Trophoblast cell (in vitro differentiated cells and primary cell): Measurements from ENCODE around the gene UBE2U.

ENCODE experiments used
- DNase-seq, 2 donors: peaks; one replicate each; pipeline ENCODE4 v3.0.0-alpha.2; 2016
- H2AFZ ChIP-seq: 2 replicates; pipeline ENCODE4 v1.6.1; 2013; ENCODE audit warnings: low read length, moderate library complexity, mild to moderate bottlenecking; ENCODE audit not compliant: insufficient read depth, poor library complexity
- H2AK5ac ChIP-seq: 2 replicates; pipeline ENCODE4 v1.6.1; 2013; ENCODE audit warnings: mild to moderate bottlenecking, low read length
- H2BK120ac ChIP-seq: 2 replicates; pipeline ENCODE4 v1.6.1; 2013; ENCODE audit warnings: low read length, mild to moderate bottlenecking, moderate library complexity; ENCODE audit not compliant: insufficient read depth, poor library complexity
- H2BK12ac ChIP-seq: 2 replicates; pipeline ENCODE4 v1.6.1; 2013; ENCODE audit warnings: mild to moderate bottlenecking, low read length, moderate library complexity
- H2BK5ac ChIP-seq: 2 replicates; pipeline ENCODE4 v1.6.1; 2013; ENCODE audit warnings: low read length, low read depth, moderate library complexity, mild to moderate bottlenecking; ENCODE audit not compliant: poor library complexity
- H3K14ac ChIP-seq: 2 replicates; pipeline ENCODE4 v1.6.1; 2013; ENCODE audit warnings: mild to moderate bottlenecking, low read length
- H3K18ac ChIP-seq: 2 replicates; pipeline ENCODE4 v1.6.1; 2013; ENCODE audit warnings: mild to moderate bottlenecking, low read length
- H3K23ac ChIP-seq: 2 replicates; pipeline ENCODE4 v1.6.1; 2013; ENCODE audit warnings: low read length
- H3K27ac ChIP-seq: 2 replicates; pipeline ENCODE4 v1.5.1; 2013; ENCODE audit warnings: low read depth, mild to moderate bottlenecking, inconsistent platforms, low read length, moderate library complexity
- H3K27me3 ChIP-seq: 2 replicates; pipeline ENCODE4 v1.6.1; 2013; ENCODE audit warnings: inconsistent platforms, mild to moderate bottlenecking, low read length, moderate library complexity; ENCODE audit not compliant: insufficient read depth
- H3K36me3 ChIP-seq, 2 experiments: 1 replicate in 1 of 2; 2 replicates in 1 of 2; pipeline ENCODE4 v1.6.1; 2013; ENCODE audit warnings: low read length in 2 of 2, mild to moderate bottlenecking in 2 of 2, moderate library complexity in 1 of 2; ENCODE audit not compliant: insufficient read depth in 2 of 2, control insufficient read depth in 1 of 2
- H3K4ac ChIP-seq: 2 replicates; pipeline ENCODE4 v1.6.1; 2013; ENCODE audit warnings: low read depth, mild to moderate bottlenecking, low read length, moderate library complexity
- H3K4me1 ChIP-seq, 2 experiments: 1 replicate in 1 of 2; 2 replicates in 1 of 2; pipeline ENCODE4 v1.6.1; 2013; ENCODE audit warnings: low read length in 2 of 2, mild to moderate bottlenecking in 2 of 2, moderate library complexity in 1 of 2; ENCODE audit not compliant: insufficient read depth in 2 of 2, control insufficient read depth in 1 of 2
- H3K4me2 ChIP-seq: 2 replicates; pipeline ENCODE4 v1.6.1; 2013; ENCODE audit warnings: inconsistent platforms, mild to moderate bottlenecking, low read length, moderate library complexity
- H3K4me3 ChIP-seq: 2 replicates; pipeline ENCODE4 v1.5.1; 2013; ENCODE audit warnings: mild to moderate bottlenecking, low read depth, low read length, inconsistent platforms
- H3K79me1 ChIP-seq: one replicate; pipeline ENCODE4 v1.6.1; 2013; ENCODE audit warnings: low read length
- H3K79me2 ChIP-seq: 2 replicates; pipeline ENCODE4 v1.6.1; 2013; ENCODE audit warnings: low read length, mild to moderate bottlenecking; ENCODE audit not compliant: control insufficient read depth, insufficient read depth, poor library complexity
- H3K9ac ChIP-seq: 2 replicates; pipeline ENCODE4 v1.6.1; 2013; ENCODE audit warnings: mild to moderate bottlenecking, low read length
- H3K9me3 ChIP-seq: 2 replicates; pipeline ENCODE4 v1.6.1; 2013; ENCODE audit warnings: low read depth, mild to moderate bottlenecking, control low read depth, inconsistent platforms, low read length; ENCODE audit not compliant: insufficient read depth
- H4K12ac ChIP-seq: 2 replicates; pipeline ENCODE4 v1.6.1; 2013; ENCODE audit warnings: low read depth, mild to moderate bottlenecking, low read length, moderate library complexity
- H4K8ac ChIP-seq: 2 replicates; pipeline ENCODE4 v1.6.1; 2013; ENCODE audit warnings: low read depth, mild to moderate bottlenecking, low read length, moderate library complexity
- H4K91ac ChIP-seq: one replicate; pipeline ENCODE4 v1.6.1; 2013; ENCODE audit warnings: low read depth, mild to moderate bottlenecking, low read length, moderate library complexity
- WGBS: extraction: QIAGEN DNeasy Blood & Tissue Kit; methylation state at CpG from one replicate; pipeline ENCODE4 v1.1.7; 2013; ENCODE audit warnings: missing lambda C conversion rate; ENCODE audit not compliant: insufficient read length, insufficient coverage; ENCODE audit errors: extremely low coverage; 5-methylcytosine and 5-hydroxymethylcytosine counted together

Gene UBE2U

DNA sequence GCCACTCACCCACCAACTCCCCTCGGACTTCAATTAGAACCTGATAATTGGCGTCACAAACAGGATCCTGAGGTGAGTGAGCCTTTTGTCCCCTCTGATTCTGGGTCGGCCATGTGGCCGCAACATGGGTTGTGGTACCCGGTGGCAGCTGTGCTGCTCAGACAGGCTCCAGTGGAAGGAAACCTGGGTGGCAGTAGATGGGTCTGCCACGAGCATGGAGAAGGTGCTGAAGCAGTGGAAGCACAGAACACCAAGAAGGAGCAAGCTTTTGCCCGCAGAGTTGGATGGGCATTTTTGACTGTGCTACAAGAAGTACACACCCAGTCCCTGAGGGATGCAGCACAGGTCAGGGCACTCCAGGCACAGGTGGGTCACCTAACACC, 16.5 kb upstream of the UBE2U start:
- Histone ChIP-seq H3K4me3 (no peak overlapping the region), H2AK5ac (no peak overlapping the region), H3K9ac (no peak overlapping the region), H2AFZ (no peak overlapping the region), H3K23ac (no peak overlapping the region), H3K79me1 (no peaks in the 10 kb centered on the region), H3K4ac (no peak overlapping the region), H3K27me3 (no peaks in the 10 kb centered on the region), H3K27ac (no peak overlapping the region), H3K9me3 (peaks cover 9% of the 10 kb centered on the region), H3K79me2 (no peaks in the 10 kb centered on the region), H3K4me1 (peaks cover 0 to 3% of the 10 kb centered on the region in 2 experiments), H2BK5ac (no peak overlapping the region), H4K12ac (no peak overlapping the region), H2BK120ac (no peak overlapping the region), H3K14ac (no peak overlapping the region), H2BK12ac (no peak overlapping the region), H3K4me2 (no peak overlapping the region), H4K91ac (no peak overlapping the region), H4K8ac (no peak overlapping the region), H3K18ac (no peak overlapping the region), H3K36me3 (no peaks in the 10 kb centered on the region)
- peak in 1 of 2 donors; percentile 34 for DNase-seq
- WGBS, result no CpG with 5 or more reads among the region's 7 CpGs

DNA sequence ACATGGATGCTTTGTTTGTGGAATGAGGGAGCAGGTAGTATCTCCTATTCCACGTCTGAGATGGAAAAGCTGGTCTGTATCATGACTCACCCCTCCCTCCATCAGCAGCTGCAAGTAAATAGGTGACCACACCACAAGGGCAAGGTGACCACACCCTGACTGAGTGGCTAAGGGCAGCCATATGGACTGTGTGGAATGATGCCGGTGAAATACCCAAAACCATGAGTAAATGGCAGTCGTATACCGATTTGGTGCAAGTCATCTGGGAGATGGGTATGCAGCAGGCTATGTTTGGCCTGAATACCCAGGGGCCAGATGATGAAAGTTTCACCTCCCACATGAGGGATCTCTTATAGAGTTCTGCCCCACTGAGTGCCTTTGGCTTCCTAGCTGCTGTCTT, 15.8 kb upstream of the UBE2U start:
- no peak overlapping the region for H3K27ac ChIP-seq
- no peak overlapping the region for H4K8ac ChIP-seq
- DNase-seq, result peak; percentile 95 to 98
- no peak overlapping the region for H3K4ac ChIP-seq
- H3K79me2 ChIP-seq, result no peaks in the 10 kb centered on the region
- H2BK120ac ChIP-seq, result no peak overlapping the region
- no peak overlapping the region for H4K12ac ChIP-seq
- H3K4me1 ChIP-seq, result peaks cover 0 to 3% of the 10 kb centered on the region in 2 experiments
- H3K79me1 ChIP-seq, result no peaks in the 10 kb centered on the region
- no peak overlapping the region for H3K18ac ChIP-seq
- H2BK12ac ChIP-seq, result no peak overlapping the region
- no peaks in the 10 kb centered on the region for H3K36me3 ChIP-seq
- WGBS, result no CpG with 5 or more reads among the region's 4 CpGs
- H3K4me3 ChIP-seq, result no peak overlapping the region
- H2AFZ ChIP-seq, result no peak overlapping the region
- no peak overlapping the region for H3K14ac ChIP-seq
- H3K4me2 ChIP-seq, result no peak overlapping the region
- no peak overlapping the region for H3K23ac ChIP-seq
- H3K9me3 ChIP-seq, result peaks cover 14% of the 10 kb centered on the region
- no peak overlapping the region for H2BK5ac ChIP-seq
- H3K27me3 ChIP-seq, result no peaks in the 10 kb centered on the region
- no peak overlapping the region for H2AK5ac ChIP-seq
- H3K9ac ChIP-seq, result no peak overlapping the region
- no peak overlapping the region for H4K91ac ChIP-seq

DNA sequence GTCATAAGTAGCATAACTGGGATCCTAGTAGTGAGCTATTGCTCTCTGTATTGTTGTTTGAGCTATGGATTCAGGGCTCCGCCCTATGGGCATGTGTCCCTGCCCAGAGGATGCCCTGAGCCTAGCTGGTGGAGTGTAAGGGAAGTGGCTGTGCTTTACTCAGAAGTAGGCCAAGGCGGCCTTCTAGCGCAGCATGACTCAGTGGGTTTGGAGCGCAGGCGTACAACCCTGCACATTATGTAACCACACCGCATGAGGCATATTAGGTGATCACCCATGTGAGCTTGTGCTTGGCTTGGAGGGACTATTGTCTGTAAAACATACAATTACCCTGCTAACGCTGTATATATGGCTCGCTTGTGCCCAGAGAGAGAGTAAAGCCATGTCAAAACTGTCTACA, 11.1 kb upstream of the UBE2U start:
- Histone ChIP-seq H3K9ac (no peak overlapping the region), H4K91ac (no peak overlapping the region), H3K27me3 (no peaks in the 10 kb centered on the region), H3K9me3 (peaks cover 12% of the 10 kb centered on the region), H2BK120ac (no peak overlapping the region), H3K4ac (no peak overlapping the region), H2AK5ac (no peak overlapping the region), H2AFZ (no peak overlapping the region), H3K36me3 (no peaks in the 10 kb centered on the region), H3K4me3 (no peak overlapping the region), H3K79me1 (no peaks in the 10 kb centered on the region), H3K23ac (no peak overlapping the region), H3K4me2 (no peak overlapping the region), H2BK5ac (no peak overlapping the region), H3K27ac (no peak overlapping the region), H3K79me2 (no peaks in the 10 kb centered on the region), H4K8ac (no peak overlapping the region), H2BK12ac (no peak overlapping the region), H3K4me1 (no peaks in the 10 kb centered on the region), H3K18ac (no peak overlapping the region), H4K12ac (no peak overlapping the region), H3K14ac (no peak overlapping the region)
- DNase-seq, result no peak
- no CpG with 5 or more reads among the region's 8 CpGs for WGBS

DNA sequence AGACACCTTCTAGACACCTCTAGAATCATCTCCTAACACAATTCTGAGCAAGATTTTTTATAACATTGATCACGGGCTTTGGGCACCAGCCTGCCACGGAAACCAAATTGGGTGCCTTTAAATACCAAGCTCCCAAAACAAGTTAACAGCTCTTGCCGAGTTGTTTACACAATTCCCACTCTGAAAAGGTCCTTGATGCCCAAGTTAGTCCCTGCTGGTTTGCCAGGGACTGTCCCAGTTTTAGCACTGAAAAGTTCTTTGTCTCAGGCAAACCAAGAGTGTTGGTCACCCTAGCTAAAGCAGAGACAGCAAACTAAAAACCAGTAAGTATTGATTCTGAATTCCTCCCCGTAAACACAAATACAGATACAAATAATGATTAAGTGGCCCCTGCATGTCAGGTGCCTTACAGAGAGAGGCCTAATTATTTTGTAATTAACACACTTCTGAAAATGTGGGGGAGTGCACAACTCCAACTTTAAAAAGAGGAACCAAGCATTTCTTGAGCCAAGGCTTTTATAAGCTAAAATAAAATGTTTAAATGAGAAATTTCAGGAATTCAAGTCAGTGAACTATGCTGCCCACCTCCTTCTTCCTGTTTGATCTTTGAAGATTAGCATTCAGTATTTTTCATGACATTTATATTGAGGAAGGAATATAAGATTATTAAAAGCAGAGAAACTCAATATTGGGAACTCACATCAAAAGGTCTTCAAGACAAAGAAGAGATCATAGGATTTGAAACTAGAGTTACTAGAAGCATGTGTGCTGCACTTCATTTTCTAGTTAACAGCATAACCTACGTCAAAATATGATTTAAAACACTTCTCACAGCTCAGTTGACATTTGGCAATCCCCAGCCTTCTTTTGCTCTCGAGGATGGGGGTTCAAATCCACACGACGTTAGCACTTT, 9.0 kb upstream of the UBE2U start:
- Histone ChIP-seq H2BK5ac (no peak overlapping the region), H3K79me1 (no peaks in the 10 kb centered on the region), H3K4me3 (no peak overlapping the region), H4K91ac (no peak overlapping the region), H2AFZ (no peak overlapping the region), H3K23ac (no peak overlapping the region), H3K4me2 (no peak overlapping the region), H2BK12ac (no peak overlapping the region), H3K27me3 (no peaks in the 10 kb centered on the region), H3K9ac (no peak overlapping the region), H3K36me3 (no peaks in the 10 kb centered on the region), H3K4me1 (no peaks in the 10 kb centered on the region), H3K27ac (no peak overlapping the region), H3K79me2 (no peaks in the 10 kb centered on the region), H3K18ac (no peak overlapping the region), H2AK5ac (no peak overlapping the region), H2BK120ac (no peak overlapping the region), H4K12ac (no peak overlapping the region), H3K9me3 (peaks cover 12% of the 10 kb centered on the region), H3K4ac (no peak overlapping the region), H3K14ac (no peak overlapping the region), H4K8ac (no peak overlapping the region)
- WGBS, result no CpG with 5 or more reads among the region's 8 CpGs
- DNase-seq, result no peak
